GM12878 (cell line): ENCODE measurements around the gene MTHFD1.

Source experiments
- NKRF ChIP-seq: fragments of 450-650 bp; conservative IDR thresholded peaks from 2 replicates; pipeline ENCODE4 v1.6.1; 2017; ENCODE audit warnings: mild to moderate bottlenecking, moderate library complexity
- POLR2A ChIP-seq: IDR thresholded peaks from 2 replicates; pipeline ENCODE4 v1.6.1; 2011; ENCODE audit warnings: low read depth, mild to moderate bottlenecking, low read length
- POU2F2 ChIP-seq: IDR thresholded peaks from 3 replicates; pipeline ENCODE4 v1.6.1; 2011; ENCODE audit warnings: low read depth, mild to moderate bottlenecking, low read length, borderline replicate concordance
- SIN3A ChIP-seq: IDR thresholded peaks from 2 replicates; pipeline ENCODE4 v1.6.1; 2012; ENCODE audit warnings: low read depth, low read length, improper control_type of control experiment
- SMC3 ChIP-seq: IDR thresholded peaks from 2 replicates; pipeline ENCODE4 v1.6.1; 2011; ENCODE audit warnings: low read length, improper control_type of control experiment, borderline replicate concordance
- SPI1 ChIP-seq: IDR thresholded peaks from 2 replicates; pipeline ENCODE4 v1.6.1; 2011; ENCODE audit warnings: low read depth, mild to moderate bottlenecking, low read length, moderate library complexity, borderline replicate concordance; ENCODE audit not compliant: insufficient read depth
- SRF ChIP-seq, 2 experiments: IDR thresholded peaks; 2 replicates each; pipeline ENCODE4 v1.6.1; 2011; ENCODE audit warnings: low read depth in 2 of 2, low read length in 2 of 2, mild to moderate bottlenecking in 1 of 2, moderate library complexity in 1 of 2
- ZNF274 ChIP-seq: IDR thresholded peaks from one replicate; pipeline ENCODE4 v1.8.0; 2011; ENCODE audit not compliant: insufficient read length, insufficient read depth
- ZZZ3 ChIP-seq: IDR thresholded peaks from 2 replicates; pipeline ENCODE4 v1.6.1; 2011; ENCODE audit warnings: low read depth; ENCODE audit not compliant: control insufficient read depth, insufficient read length
- TF ChIP-seq, protein P1 (sequence below), 3 experiments: IDR thresholded peaks in 2 of 3; conservative IDR thresholded peaks in 1 of 3; 2 replicates each; pipeline ENCODE4 v1.5.1; 2011; ENCODE audit warnings: low read depth in 3 of 3, low read length in 3 of 3, mild to moderate bottlenecking in 3 of 3, control low read depth in 2 of 3, moderate library complexity in 2 of 3, inconsistent platforms in 1 of 3, mixed read lengths in 1 of 3; ENCODE audit not compliant: control insufficient read depth in 2 of 3, insufficient read depth in 1 of 3; ENCODE audit errors: extremely low read depth in 1 of 3
- TF ChIP-seq, protein P2 (sequence below): IDR thresholded peaks from 2 replicates; pipeline ENCODE4 v1.6.1; 2011; ENCODE audit warnings: low read depth, mild to moderate bottlenecking, low read length, moderate library complexity, borderline replicate concordance; ENCODE audit errors: extremely low read depth
- TF ChIP-seq, protein P3 (sequence below): IDR thresholded peaks from 2 replicates; pipeline ENCODE4 v1.6.1; 2012; ENCODE audit warnings: low read length, inconsistent platforms

DNA sequence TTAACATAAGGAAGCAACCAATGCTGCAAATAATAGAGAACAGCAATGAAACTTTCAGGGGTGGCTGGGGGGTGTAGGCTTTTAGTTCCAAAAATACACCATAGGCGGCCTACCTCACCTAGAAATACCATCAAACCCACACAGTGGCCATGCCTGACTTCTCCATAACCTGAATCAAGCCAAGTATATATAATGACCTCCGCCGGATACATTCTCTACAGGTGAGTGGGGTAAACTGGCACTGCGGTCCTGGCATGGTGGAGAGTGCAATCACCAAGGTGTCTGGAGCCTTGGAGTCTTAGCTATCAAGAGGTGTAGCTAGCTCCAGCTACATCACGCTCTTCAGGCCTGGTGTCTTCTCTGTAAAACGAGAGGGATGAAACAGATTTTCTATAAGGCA lies 114.3 kb downstream of the MTHFD1 start:
- TF ChIP-seq, protein P1, sequence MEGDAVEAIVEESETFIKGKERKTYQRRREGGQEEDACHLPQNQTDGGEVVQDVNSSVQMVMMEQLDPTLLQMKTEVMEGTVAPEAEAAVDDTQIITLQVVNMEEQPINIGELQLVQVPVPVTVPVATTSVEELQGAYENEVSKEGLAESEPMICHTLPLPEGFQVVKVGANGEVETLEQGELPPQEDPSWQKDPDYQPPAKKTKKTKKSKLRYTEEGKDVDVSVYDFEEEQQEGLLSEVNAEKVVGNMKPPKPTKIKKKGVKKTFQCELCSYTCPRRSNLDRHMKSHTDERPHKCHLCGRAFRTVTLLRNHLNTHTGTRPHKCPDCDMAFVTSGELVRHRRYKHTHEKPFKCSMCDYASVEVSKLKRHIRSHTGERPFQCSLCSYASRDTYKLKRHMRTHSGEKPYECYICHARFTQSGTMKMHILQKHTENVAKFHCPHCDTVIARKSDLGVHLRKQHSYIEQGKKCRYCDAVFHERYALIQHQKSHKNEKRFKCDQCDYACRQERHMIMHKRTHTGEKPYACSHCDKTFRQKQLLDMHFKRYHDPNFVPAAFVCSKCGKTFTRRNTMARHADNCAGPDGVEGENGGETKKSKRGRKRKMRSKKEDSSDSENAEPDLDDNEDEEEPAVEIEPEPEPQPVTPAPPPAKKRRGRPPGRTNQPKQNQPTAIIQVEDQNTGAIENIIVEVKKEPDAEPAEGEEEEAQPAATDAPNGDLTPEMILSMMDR (IDR thresholded peaks at IDR 0.05 in 2 of 3, conservative IDR thresholded peaks at IDR 0.05 in 1 of 3; ENCODE audit: control insufficient read depth in 2 of 3, extremely low read depth in 1 of 3, insufficient read depth in 1 of 3, low read depth in 3 of 3, low read length in 3 of 3): peak in 2 of 3 experiments; percentile 3 to 28; a peak in 1 of 6 replicates
- TF ChIP-seq SRF (IDR thresholded peaks at IDR 0.05; ENCODE audit: low read depth in 2 of 2, low read length in 2 of 2) (no peak), POLR2A (no peak), SIN3A (no peak), SMC3 (no peak), NKRF (no peak), POU2F2 (no peak), ZNF274 (no peak), SPI1 (no peak), ZZZ3 (no peak)
- TF ChIP-seq, protein P2, sequence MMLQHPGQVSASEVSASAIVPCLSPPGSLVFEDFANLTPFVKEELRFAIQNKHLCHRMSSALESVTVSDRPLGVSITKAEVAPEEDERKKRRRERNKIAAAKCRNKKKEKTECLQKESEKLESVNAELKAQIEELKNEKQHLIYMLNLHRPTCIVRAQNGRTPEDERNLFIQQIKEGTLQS: no peak
- TF ChIP-seq, protein P3, sequence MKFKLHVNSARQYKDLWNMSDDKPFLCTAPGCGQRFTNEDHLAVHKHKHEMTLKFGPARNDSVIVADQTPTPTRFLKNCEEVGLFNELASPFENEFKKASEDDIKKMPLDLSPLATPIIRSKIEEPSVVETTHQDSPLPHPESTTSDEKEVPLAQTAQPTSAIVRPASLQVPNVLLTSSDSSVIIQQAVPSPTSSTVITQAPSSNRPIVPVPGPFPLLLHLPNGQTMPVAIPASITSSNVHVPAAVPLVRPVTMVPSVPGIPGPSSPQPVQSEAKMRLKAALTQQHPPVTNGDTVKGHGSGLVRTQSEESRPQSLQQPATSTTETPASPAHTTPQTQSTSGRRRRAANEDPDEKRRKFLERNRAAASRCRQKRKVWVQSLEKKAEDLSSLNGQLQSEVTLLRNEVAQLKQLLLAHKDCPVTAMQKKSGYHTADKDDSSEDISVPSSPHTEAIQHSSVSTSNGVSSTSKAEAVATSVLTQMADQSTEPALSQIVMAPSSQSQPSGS: no peak
